GM13976 (cell line): ENCODE measurements around the gene CCM2.

Source experiments
- DNase-seq: peaks from one replicate; pipeline ENCODE4 v3.0.0; 2012; ENCODE audit warnings: low spot score
- CTCF ChIP-seq: IDR thresholded peaks from 2 replicates; pipeline ENCODE4 v1.5.1; 2012; ENCODE audit warnings: borderline replicate concordance, mild to moderate bottlenecking; ENCODE audit not compliant: insufficient read depth; ENCODE audit errors: extremely low read depth, missing control alignments, control extremely low read depth
- in situ Hi-C: fragments of 300-500 bp; cut with MboI; formaldehyde crosslinking; loops from one replicate; pipeline ENCODE4 v1.12.0; 2022; ENCODE audit warnings: low sequenced_read_pairs, mixed read lengths, inconsistent platforms; ENCODE audit not compliant: unreplicated experiment

Gene CCM2

GRCh38 chr7:44994877-44995554, 5.0 kb upstream of the CCM2 start:
- DNase-seq = no peak
- no peak for TF ChIP-seq CTCF
- in situ Hi-C loops = no loop called here

GRCh38 chr7:44995555-44996493, 4.2 kb upstream of the CCM2 start:
- DNase-seq = no peak
- in situ Hi-C loops = no loop called here
- TF ChIP-seq CTCF = no peak

GRCh38 chr7:44998153-44998871, 1.7 kb upstream of the CCM2 start:
- DNase-seq = no peak
- TF ChIP-seq CTCF = no peak
- in situ Hi-C loops = no loop called here

- in situ Hi-C loops = no loop called here
- DNase-seq = peak; percentile 96
- TF ChIP-seq CTCF = no peak
These were observed 532 bp upstream of the CCM2 start for GRCh38 chr7:44999245-45000092.

GRCh38 chr7:45001138-45001694, 1.2 kb downstream of the CCM2 start:
- in situ Hi-C loops = no loop called here
- TF ChIP-seq CTCF = no peak
- no peak for DNase-seq
